HG02973 (cell line): Measurements from ENCODE around the gene SHROOM3.

Source experiments
- ATAC-seq: cut with Tn5 transposase; IDR thresholded peaks from one replicate; pipeline ENCODE4 v1.9.1; 2021; ENCODE audit warnings: moderate library complexity; ENCODE audit not compliant: unreplicated experiment

The SHROOM3 gene

DNA sequence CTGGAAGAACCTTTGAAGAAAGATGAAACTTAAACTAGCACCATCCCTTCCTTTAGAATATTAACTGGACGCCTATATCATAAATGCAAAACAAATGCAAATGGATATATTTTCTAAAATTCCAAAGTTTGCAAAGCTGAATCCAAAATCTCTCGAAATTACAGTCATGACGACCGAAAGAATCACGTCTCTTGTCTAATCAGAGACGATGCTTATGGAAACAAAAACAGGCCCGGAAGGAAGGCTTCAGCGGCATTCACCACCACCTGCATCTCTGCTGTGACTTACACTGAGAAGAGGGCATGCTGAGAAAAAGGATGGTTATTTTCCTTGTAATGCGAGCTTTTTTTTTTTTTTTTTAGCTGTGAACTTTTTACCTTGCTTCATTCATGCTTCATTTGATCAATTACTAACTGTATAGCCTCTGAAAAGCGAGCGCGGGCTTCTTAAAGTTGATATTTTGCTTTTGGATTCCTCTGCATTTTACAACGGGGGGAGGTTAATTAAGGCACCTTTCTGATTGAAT is 253.7 kb downstream of the SHROOM3 start:
- ATAC-seq: no peak

DNA sequence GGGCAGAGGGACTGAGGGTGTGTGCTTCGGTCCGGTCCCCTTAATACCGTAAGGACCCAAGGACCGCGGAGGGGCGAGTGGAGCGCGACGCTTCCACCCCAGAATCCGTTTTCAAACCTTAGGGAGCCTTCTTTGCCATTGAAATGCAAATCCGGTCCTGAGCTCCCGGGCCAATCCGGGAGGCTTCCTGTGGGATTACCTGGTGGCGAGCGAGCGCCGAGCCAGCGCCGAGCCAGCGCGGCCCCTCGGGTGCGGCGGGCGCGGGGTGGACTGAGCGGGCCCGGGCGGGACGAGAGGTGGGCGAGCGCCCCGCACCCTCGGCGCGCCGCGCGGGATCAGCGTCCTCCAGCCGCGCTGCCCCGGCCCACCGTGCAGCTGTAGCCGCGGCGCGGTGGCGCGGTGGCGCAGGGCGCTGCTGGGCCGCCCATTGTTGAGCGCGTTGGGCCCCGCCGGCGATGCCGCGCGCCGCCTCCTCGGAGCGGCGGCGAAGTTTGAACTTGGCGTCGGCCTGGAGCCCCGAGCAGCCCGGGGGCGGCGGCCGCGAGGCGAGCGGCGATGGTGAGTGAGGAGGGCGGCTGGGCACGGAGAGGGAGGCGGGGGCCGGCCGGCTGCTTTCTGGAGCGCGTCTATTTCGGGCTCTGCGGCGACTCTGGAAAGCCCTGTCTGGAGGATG is 254.3 kb downstream of the SHROOM3 start:
- peak; percentile 42 for ATAC-seq

DNA sequence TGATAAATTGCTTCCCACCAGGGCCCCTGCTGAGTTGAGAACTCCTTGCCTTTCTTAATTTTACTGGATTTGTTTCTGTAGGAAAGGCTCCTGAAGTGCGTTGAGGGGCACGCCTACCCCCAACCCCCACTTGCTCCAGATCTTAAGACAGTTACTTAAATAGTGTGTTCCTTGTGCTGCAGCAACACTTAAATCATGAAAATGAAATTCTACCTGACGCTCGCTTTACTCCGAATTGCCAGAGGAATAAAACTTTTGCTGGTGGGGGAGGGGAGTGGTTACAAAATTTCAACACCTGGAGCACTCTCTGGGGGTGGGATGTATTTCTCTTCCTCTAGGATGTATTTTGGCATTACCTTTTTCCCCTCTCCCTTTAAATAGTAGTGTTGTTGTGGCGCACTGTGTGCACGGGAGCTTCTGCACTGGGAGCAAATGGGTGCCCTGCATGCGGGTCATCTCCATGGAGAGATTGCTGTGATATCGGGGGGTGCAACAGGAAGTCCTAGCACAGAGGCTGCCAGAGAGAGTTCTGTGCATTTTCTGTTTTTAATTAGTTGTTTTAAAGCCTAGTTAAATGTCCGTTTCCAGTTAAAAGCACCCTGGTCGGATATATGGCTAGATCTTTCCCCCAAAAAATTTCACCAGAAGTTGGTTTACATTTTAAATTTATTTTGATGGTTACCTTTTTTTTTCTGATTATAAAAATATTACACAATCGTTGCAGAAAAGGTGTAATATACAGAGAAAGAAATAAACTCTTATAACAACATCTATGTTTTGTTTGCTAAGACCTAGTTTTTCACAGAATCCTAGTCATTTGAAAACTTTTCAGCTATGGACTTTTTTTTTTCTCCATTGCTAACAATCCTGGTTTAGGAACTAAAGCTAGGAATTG is 255.2 kb downstream of the SHROOM3 start:
- ATAC-seq: no peak

DNA sequence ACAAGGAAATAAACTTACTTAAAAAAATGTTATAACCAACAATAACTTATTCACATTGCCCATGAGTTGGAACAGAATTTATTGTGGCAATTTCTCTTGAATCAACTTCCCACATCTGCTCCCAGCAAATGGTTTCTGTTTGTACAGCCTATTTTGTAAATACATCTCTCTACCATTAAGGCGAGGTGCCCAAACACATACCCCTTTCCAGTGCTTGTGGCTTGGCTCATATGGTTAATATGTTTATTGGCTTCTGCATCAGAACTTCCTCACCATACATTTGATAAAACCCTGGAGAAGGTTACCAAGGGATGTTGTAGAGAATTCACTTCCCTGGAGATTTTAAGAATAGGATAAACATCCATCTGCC is 255.9 kb downstream of the SHROOM3 start:
- no peak for ATAC-seq

DNA sequence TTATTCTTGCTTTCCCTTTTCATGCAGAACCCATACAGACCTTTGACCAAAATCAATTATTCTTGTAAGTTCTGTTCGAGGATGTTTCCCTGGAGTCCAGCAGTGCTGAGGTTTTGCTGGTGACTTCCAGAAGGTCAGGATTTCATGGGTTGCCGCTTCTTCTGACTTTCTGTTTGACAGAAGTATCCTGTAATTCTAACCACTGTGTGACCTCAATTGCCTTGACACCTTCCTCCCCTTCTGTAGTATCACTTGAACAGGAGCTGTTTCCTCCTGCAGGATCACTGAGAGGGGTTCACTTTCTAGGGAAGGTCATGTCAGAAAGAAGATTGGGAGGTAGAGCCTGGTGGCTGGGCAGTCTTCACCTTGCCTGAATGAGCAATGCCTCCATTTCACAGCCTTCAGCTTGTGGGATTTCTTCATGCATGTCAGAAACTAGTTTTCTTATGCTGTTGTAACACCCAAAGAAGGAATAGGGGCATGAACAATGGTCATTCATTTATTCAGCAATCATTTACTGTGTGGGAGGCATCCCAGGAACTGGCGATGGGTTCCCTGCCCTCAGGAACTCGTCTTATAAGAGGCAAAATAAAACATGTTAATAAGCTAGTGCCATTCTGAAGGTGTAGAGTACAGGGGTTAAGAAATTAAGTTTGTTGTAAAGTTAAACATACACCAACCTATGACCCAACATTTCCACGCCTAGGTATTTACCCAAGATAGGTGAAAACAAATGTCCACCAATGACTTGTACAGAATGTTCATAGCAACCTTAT is 257.0 kb downstream of the SHROOM3 start:
- no peak for ATAC-seq

DNA sequence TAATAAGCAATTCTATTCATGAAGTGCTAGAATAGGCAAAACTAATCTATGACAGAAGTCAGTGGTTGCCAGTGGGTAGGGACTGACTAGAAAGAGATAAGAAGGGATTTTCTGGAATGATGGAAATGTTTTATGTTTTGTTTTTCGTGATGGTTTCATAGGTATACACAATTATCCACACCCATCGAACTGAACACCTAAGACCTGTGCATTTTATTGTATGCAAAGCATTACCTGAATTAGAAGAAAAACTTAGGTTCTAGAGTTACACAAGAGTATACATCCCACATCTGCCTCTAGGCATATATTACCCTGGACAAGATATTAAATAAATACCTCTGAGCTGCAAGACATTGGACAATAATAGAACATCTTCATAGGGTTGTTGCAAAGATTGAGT is 257.7 kb downstream of the SHROOM3 start:
- ATAC-seq: no peak

DNA sequence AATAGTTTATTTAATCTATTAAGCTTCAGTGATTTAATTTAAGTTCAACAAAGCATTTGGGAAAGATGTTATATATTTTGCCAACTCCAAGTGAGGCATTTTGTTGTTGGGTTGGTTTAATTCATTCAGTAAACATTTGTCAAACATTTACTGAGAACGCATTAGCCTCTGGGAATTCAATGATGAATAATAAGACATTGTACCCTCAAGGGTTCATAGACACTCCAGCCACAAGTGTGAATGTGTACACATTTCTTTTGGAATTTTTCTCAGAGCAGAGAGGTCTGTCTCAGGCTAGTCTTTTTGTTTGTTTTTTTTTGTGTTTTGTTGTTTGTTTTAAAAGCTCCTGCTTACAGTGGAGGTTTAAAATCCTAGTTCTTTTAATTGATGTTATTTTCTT is 259.0 kb downstream of the SHROOM3 start:
- no peak for ATAC-seq

GRCh38 chr4:76696109-76696508 is 261.1 kb downstream of the SHROOM3 start:
- no peak for ATAC-seq

DNA sequence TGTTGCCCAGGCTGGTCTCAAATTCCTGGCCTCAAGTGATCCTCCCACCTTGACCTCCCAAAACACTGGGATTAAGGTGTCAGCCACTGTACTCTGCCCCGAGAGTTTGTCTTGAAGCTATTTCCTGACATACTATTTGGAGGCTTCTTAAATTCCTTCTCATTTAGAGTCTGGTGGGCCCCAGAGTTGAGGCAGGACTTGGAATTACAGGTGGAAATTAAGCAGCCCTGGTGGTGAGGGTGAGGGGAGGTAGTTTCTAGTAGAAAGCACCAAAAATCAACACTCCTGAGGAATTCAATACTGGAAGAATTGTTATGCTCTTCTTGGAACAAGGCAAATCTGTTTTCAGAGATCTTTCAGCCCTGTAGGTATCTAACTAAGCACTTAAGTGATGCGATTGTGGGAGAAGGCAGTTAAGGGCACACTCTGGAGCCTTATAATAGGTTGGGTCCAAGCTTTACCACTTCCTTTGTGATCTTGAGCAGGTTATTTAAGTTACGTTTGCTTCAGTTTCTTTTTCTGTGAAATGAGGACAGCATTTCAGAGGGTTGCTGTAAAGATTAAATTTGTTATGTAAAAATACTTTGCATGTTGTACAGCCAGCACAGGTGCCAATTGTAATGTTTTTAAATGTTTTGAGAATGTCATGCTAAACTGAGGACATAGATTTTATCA is 262.2 kb downstream of the SHROOM3 start:
- ATAC-seq: peak; percentile 86

- ATAC-seq: no peak
Measured at GRCh38 chr4:76698141-76698540, 263.1 kb downstream of the SHROOM3 start.

DNA sequence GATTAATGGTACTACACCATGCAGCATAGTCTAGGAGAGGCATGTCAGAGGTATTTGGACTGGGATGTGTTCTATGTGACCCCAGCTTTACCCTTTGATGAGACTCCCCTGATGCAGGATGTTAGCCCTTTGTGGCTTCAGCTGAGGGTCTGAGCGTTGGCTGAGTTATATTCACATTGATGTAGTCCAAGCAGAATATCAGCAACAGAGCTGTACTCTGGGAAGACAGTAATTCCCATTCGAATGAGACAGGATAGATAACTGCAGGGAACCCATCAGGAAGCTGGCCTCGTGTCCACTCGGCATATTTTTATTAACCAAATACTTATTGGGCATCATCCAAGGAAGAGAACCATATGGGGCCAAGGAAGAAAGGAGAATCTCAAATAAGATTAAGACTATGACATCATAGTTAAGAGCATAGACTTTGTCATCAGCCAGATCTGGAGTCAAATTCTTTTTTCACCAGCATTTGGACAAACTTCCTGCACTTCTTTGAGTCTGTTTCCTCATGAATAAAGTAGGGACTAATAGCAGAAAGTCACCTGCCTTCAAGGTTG is 264.8 kb downstream of the SHROOM3 start:
- no peak for ATAC-seq

GRCh38 chr4:76702440-76703122 is 267.6 kb downstream of the SHROOM3 start:
- ATAC-seq: no peak

GRCh38 chr4:76703123-76703490 is 268.1 kb downstream of the SHROOM3 start:
- ATAC-seq: no peak

- no peak for ATAC-seq
Measured at GRCh38 chr4:76703676-76704075, 268.6 kb downstream of the SHROOM3 start.

DNA sequence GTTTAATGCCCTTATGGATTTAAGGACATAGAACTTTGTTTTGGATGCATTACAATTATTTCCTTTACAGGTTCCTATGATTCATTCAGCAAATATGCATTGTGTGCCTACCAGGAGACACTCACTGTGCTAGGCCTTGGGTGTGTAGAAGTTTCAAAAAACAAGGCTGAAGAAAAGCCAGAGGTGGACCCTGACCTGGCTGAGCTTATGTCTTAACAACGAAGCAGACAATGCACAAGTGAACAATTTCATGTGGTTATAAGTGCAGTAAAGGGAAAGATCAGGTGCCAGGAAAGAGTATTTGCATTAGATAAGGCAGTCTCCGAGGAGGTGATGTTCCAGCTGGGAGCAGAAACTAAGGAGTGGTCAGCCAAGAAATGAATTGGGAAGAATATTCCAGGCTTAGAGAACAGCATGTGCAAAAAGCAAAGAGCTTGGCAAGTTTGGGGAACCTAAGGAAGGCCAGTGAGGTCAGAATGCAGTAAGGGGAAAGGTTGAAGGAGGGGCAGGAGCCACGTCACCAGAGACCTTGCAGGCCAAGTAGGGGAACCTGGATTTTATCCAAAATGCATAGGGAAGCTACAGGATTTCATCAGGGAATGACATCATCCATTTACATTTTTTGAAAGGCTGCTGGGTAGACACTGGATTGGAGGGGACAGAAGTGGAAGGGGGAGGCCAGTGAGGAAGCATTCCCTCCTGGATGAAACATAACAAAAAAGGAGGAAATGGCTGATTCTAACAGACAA is 269.3 kb downstream of the SHROOM3 start:
- no peak for ATAC-seq

DNA sequence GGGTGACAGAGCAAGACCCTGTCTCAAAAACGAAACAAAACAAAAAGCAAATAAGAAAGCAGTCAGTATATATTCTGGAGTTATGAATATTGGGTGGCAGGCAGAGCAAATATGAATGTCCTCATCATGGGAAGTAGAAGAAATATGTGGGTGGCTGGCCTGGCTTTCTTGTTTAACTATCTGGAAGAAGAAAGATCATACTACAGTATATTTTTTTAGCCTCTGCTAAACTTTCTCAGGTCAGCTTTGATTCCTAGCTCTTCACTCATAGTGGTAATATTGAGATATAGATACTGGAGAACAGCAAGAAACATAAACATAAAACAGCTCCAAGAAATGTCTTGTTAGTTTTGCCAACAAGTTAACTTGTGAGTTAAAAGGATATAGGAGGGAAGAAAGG is 270.4 kb downstream of the SHROOM3 start:
- no peak for ATAC-seq

GRCh38 chr4:76706581-76706980 is 271.6 kb downstream of the SHROOM3 start:
- no peak for ATAC-seq

- ATAC-seq: no peak
Measured at GRCh38 chr4:76708971-76709771, 274.1 kb downstream of the SHROOM3 start.

GRCh38 chr4:76709772-76710090 is 274.7 kb downstream of the SHROOM3 start:
- ATAC-seq: no peak
